ENCODE results near the gene TTC5. TPM values are rescaled to one million over a fixed set of nuclear protein-coding genes. Genes with fewer than 3 reads are reported as not detected.

Gene TTC5
- total and polyA plus RNA-seq, 2 donors (not counting 3 experiments of a cell fraction or from before 2014, with no cell fraction given) = 10.9 to 22.9 TPM

DNA sequence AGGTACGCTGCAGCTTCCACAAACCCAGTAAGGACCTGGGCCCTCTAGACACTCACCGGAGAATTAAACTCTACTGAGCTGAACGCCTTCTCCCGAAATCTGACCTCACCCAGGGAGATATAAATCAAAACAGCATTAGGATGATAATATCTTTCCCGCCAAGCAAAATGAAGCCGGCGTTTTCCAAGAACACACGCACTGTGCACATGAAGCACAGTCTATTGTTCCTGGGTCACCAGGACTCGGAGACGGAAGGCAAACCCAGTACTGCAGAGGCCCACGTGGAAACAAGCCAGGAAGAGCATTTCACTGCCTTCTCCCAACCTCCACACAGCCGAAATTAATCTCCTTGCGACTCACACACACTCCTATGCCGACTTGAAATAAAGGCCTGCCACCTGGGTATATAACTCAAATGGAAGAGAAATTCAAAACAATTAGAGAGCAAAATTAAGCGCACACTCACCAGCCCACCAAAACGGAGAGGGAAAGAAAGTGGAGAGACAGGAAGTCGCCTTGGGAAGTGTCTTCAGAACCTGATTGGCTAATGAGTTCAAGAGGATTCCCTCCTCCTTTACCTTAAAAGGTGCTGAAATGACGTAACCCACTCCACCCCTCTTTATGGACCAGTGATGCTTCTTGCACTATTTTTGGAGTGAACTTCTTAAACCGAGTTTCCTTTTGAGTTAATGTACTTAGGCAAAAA, 27.2 kb upstream of the TTC5 start, which contains the start of gene CCNB1IP1:
Gene CCNB1IP1 (minus strand): TSS at position 492 of the 706 bp plus-strand sequence. CDS start 16,756 bp downstream, outside the sequence.
- Histone ChIP-seq H3K27me3 (ENCODE audit: control insufficient read depth in 2 of 2, insufficient read depth in 2 of 2, low read length in 2 of 2) (no peaks in the 10 kb centered on the region), H3K36me3 (ENCODE audit: control insufficient read depth in 2 of 2, extremely low read depth in 1 of 2, insufficient read depth in 2 of 2, low read length in 2 of 2) (peaks cover 0 to 6% of the 10 kb centered on the region in 2 experiments), H3K9me3 (replicated peaks; ENCODE audit: control insufficient read depth, insufficient read depth, low read length) (no peaks in the 10 kb centered on the region), H3K4me3 (replicated peaks in 1 of 3; ENCODE audit: insufficient read depth in 1 of 3, low read depth in 1 of 3, low read length in 3 of 3) (peak within 1 kb of the TSS; percentile 48 to 93 (median 65)), H4K20me1 (replicated peaks; ENCODE audit: control insufficient read depth, extremely low read depth, insufficient read depth, low read length) (no peaks in the 10 kb centered on the region), H3K9ac (replicated peaks; ENCODE audit: extremely low read depth, insufficient read depth, low read length) (peak within 1 kb of the TSS; percentile 83), H2AFZ (ENCODE audit: low read depth, low read length) (peak within 1 kb of the TSS; percentile 66), H3K9me1 (replicated peaks; ENCODE audit: control insufficient read depth, extremely low read depth, insufficient read depth, low read length) (no peaks in the 10 kb centered on the region), H3K27ac (ENCODE audit: insufficient read depth, low read depth, low read length) (peak within 1 kb of the TSS; percentile 71), H3K4me2 (ENCODE audit: insufficient read depth, low read length) (peak within 1 kb of the TSS; percentile 68), H3K4me1 (ENCODE audit: control insufficient read depth, extremely low read depth, insufficient read depth, low read length) (peaks cover 19% of the 10 kb centered on the region), H3K79me2 (ENCODE audit: control insufficient read depth, insufficient read depth, low read length) (peaks cover 49% of the 10 kb centered on the region)
- intact Hi-C loops (cut with micrococcal nuclease) = loop anchor here (1.0 to 2.0 kb wide), 4 partner anchors 9 to 352 kb away; partner anchors contain the start of genes APEX1, OSGEP, RNASE4 and TEP1
- ChIA-PET POLR2A (interaction anchor here (1.4 to 2.2 kb wide), 2 partner anchors 9 to 137 kb away, joined by 3 to 30 read pairs; partner anchors contain the start of gene PARP2), CTCF (interaction anchor here (0.8 to 2.2 kb wide), 6 partner anchors 10 to 276 kb away, joined by 3 to 25 read pairs (median 4); partner anchors contain the start of gene PARP2)
- TF ChIP-seq EZH2 (IDR thresholded peaks at IDR 0.05; ENCODE audit: borderline replicate concordance, low read depth, low read length, severe bottlenecking) (no peak), POLR2AphosphoS5 (IDR thresholded peaks at IDR 0.05; ENCODE audit: insufficient read depth, low read depth, low read length) (peak; percentile 29), MYC (IDR thresholded peaks at IDR 0.05; ENCODE audit: low read depth, low read length) (peak; percentile 80), POLR2A (IDR thresholded peaks at IDR 0.05; ENCODE audit: low read depth, low read length) (peak; percentile 69), JUN (IDR thresholded peaks at IDR 0.05; ENCODE audit: borderline replicate concordance, insufficient read depth, insufficient read length, low read depth) (peak; percentile 63)
- TF ChIP-seq, protein P1, sequence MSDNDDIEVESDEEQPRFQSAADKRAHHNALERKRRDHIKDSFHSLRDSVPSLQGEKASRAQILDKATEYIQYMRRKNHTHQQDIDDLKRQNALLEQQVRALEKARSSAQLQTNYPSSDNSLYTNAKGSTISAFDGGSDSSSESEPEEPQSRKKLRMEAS (IDR thresholded peaks at IDR 0.05; ENCODE audit: insufficient read depth, insufficient read length) = peak; percentile 73
- dilution Hi-C loops (cut with MboI; ENCODE audit: extremely low pct_ligation_motif_present, low sequenced_read_pairs) = no loop called here
- TSS peak; percentile 78 for BruUV-seq (replicated peaks)
- peak; percentile 97 for FAIRE-seq
- DNase-seq (ENCODE audit: low read depth, low spot score) = peak; percentile 87

Measured in endothelial cell of umbilical vein (primary cell).